ENCODE data around the gene PRPF18.

- TF ChIP-seq CTCF (IDR thresholded peaks at IDR 0.05; ENCODE audit: poor library complexity, severe bottlenecking) (no peak), TAF1 (IDR thresholded peaks at IDR 0.05; ENCODE audit: low read depth) (no peak)
Measured at GRCh38 chr10:13649844-13650520, 63.2 kb downstream of the PRPF18 start.
